Liver (tissue), 9 donors: ENCODE measurements around the gene EXOC4. TPM values are rescaled to one million over a fixed set of nuclear protein-coding genes. Genes with fewer than 3 reads are reported as not detected.

Source experiments
- DNase-seq: peaks from one replicate; pipeline ENCODE4 v3.0.0-alpha.2; 2017; ENCODE audit warnings: low spot score
- H3K27ac ChIP-seq, 2 donors: one replicate each; pipeline ENCODE4 v1.7.0; 2013; ENCODE audit warnings: inconsistent platforms in 2 of 2, low read length in 2 of 2, control low read depth in 1 of 2, low read depth in 1 of 2, mild to moderate bottlenecking in 1 of 2
- H3K27me3 ChIP-seq, 4 donors: one replicate each; pipeline versions ENCODE4 v1.6.1 to v1.7.0; 2013; ENCODE audit warnings: low read length in 3 of 4, inconsistent platforms in 1 of 4, mild to moderate bottlenecking in 1 of 4, moderate library complexity in 1 of 4; ENCODE audit not compliant: control insufficient read depth in 4 of 4, insufficient read depth in 4 of 4
- H3K36me3 ChIP-seq, 4 donors: one replicate each; pipeline versions ENCODE4 v1.6.1 to v1.7.0; 2013; ENCODE audit warnings: low read length in 3 of 4, mild to moderate bottlenecking in 3 of 4, low read depth in 1 of 4, moderate library complexity in 1 of 4; ENCODE audit not compliant: control insufficient read depth in 4 of 4, insufficient read depth in 3 of 4
- H3K4me1 ChIP-seq, 4 donors: one replicate each; pipeline versions ENCODE4 v1.6.1 to v1.7.0; 2013; ENCODE audit warnings: low read length in 3 of 4, mild to moderate bottlenecking in 3 of 4, moderate library complexity in 1 of 4; ENCODE audit not compliant: control insufficient read depth in 4 of 4, insufficient read depth in 4 of 4
- H3K4me3 ChIP-seq, 3 donors: one replicate each; pipeline versions ENCODE4 v1.6.1 to v1.7.0; 2013; ENCODE audit warnings: low read length in 3 of 3, control low read depth in 1 of 3, low read depth in 1 of 3, mild to moderate bottlenecking in 1 of 3
- H3K9ac ChIP-seq, 2 donors: one replicate each; pipeline ENCODE4 v1.7.0; 2013; ENCODE audit warnings: low read length in 2 of 2, mild to moderate bottlenecking in 2 of 2, moderate library complexity in 2 of 2, control low read depth in 1 of 2, low read depth in 1 of 2
- H3K9me3 ChIP-seq, 4 donors: one replicate each; pipeline versions ENCODE4 v1.6.1 to v1.7.0; 2013; ENCODE audit warnings: low read length in 3 of 4; ENCODE audit not compliant: control insufficient read depth in 4 of 4
- EGR1 ChIP-seq, 2 donors: IDR thresholded peaks; 2 replicates each; pipeline ENCODE4 v1.6.1; 2016 to 2018; ENCODE audit warnings: antibody characterized with exemption in 2 of 2, low read depth in 2 of 2
- FOXA1 ChIP-seq: IDR thresholded peaks from 2 replicates; pipeline ENCODE4 v1.6.1; 2016; ENCODE audit warnings: antibody characterized with exemption
- FOXA2 ChIP-seq: IDR thresholded peaks from 2 replicates; pipeline ENCODE4 v1.6.1; 2016; ENCODE audit warnings: antibody characterized with exemption
- GABPA ChIP-seq, 2 donors: IDR thresholded peaks in 1 of 2; conservative IDR thresholded peaks in 1 of 2; 2 replicates each; pipeline ENCODE4 v1.6.1; 2016; ENCODE audit warnings: antibody characterized with exemption in 2 of 2, mild to moderate bottlenecking in 1 of 2, moderate library complexity in 1 of 2
- HNF4A ChIP-seq, 2 donors: conservative IDR thresholded peaks; 2 replicates each; pipeline ENCODE4 v1.6.1; 2016; ENCODE audit warnings: antibody characterized with exemption in 2 of 2, mild to moderate bottlenecking in 2 of 2
- HNF4G ChIP-seq: IDR thresholded peaks from 2 replicates; pipeline ENCODE4 v1.6.1; 2016; ENCODE audit warnings: antibody characterized with exemption
- JUND ChIP-seq, 2 donors: IDR thresholded peaks; 2 replicates each; pipeline ENCODE4 v1.6.1; 2016; ENCODE audit warnings: antibody characterized with exemption in 2 of 2
- NR2F2 ChIP-seq: IDR thresholded peaks from 2 replicates; pipeline ENCODE4 v1.6.1; 2016; ENCODE audit warnings: antibody characterized with exemption
- RAD21 ChIP-seq, 2 donors: IDR thresholded peaks; 2 replicates each; pipeline ENCODE4 v1.6.1; 2016; ENCODE audit warnings: antibody characterized with exemption in 2 of 2, mild to moderate bottlenecking in 2 of 2
- RXRA ChIP-seq, 2 donors: IDR thresholded peaks; 2 replicates each; pipeline ENCODE4 v1.6.1; 2017 to 2018; ENCODE audit warnings: antibody characterized with exemption in 2 of 2, mild to moderate bottlenecking in 1 of 2
- SP1 ChIP-seq: IDR thresholded peaks from 2 replicates; pipeline ENCODE4 v1.6.1; 2018; ENCODE audit warnings: antibody characterized with exemption, mild to moderate bottlenecking
- TAF1 ChIP-seq: conservative IDR thresholded peaks from 2 replicates; pipeline ENCODE4 v1.6.1; 2016; ENCODE audit warnings: antibody characterized with exemption, mild to moderate bottlenecking
- YY1 ChIP-seq: IDR thresholded peaks from 2 replicates; pipeline ENCODE4 v1.6.1; 2016; ENCODE audit warnings: antibody characterized with exemption, mild to moderate bottlenecking
- WGBS: extraction: QIAGEN DNeasy Blood & Tissue Kit; methylation state at CpG from one replicate; pipeline ENCODE4 v1.1.7; 2013; 5-methylcytosine and 5-hydroxymethylcytosine counted together
- polyA plus RNA-seq, 2 donors: library from polyadenylated mRNA; stranded (reverse) in 1 of 2; unstranded in 1 of 2; fragments of 200-250 nt in 1 of 2; fragments of >200 nt in 1 of 2; fragmentation: Nextera tagmentation in 1 of 2; extraction: Ambion mirVana in 1 of 2; gene quantifications; one replicate each; pipeline versions ENCODE4 v1.2.1 to v1.2.3, GENCODE V29; 2013 to 2015
- total RNA-seq, 2 donors: library from RNA; depleted of rRNA; stranded (reverse); fragments of >200 nt; gene quantifications; one replicate each; pipeline ENCODE4 v1.2.3, GENCODE V29; 2014
- TF ChIP-seq, protein P1 (sequence below): IDR thresholded peaks from 2 replicates; pipeline ENCODE4 v1.6.1; 2016; ENCODE audit warnings: antibody characterized with exemption
- TF ChIP-seq, protein P2 (sequence below): IDR thresholded peaks from 2 replicates; pipeline ENCODE4 v1.6.1; 2016; ENCODE audit warnings: antibody characterized with exemption, mild to moderate bottlenecking
- TF ChIP-seq, protein P3 (sequence below): IDR thresholded peaks from 2 replicates; pipeline ENCODE4 v1.6.1; 2016; ENCODE audit warnings: antibody characterized with exemption
- TF ChIP-seq, protein P4 (sequence below): fragments of 150-350 bp; IDR thresholded peaks from 2 replicates; pipeline ENCODE4 v1.5.1; 2017; ENCODE audit warnings: improper control_type of control experiment, low read depth, low read length; ENCODE audit not compliant: missing input control
- TF ChIP-seq, protein P5 (sequence below): IDR thresholded peaks from 2 replicates; pipeline ENCODE4 v1.6.1; 2016; ENCODE audit warnings: antibody characterized with exemption
- donor health status: healthy.
- donor health status: healthy.
- donor health status: healthy.
- donor health status: healthy.
- donor health status: healthy.

The EXOC4 gene
- total and polyA plus RNA-seq, 4 donors, result 9.5 to 55.9 (median 23.6) TPM

DNA sequence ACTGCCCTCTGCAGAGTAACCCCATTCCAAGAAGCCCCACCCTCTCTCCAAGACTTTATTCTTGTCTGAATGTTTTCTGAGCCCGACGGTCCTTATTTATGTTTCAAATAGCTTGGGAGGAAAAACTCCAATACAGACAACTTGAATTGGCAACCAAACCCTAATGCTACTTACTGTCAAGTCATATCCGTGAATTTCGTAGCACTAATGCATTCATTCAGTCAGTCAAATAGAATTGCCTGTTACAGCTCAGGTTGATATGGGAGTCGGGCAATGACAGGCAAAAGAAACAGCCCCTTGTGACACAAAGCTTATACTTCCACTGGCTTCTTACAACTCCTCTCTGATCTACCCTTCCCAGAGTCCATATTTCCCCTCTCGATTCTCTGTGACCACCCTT lies 815.8 kb downstream of the EXOC4 start:
- Histone ChIP-seq H3K9me3 (no peaks in the 10 kb centered on the region), H3K9ac (no peak overlapping the region), H3K4me3 (no peak overlapping the region), H3K27me3 (no peaks in the 10 kb centered on the region), H3K4me1 (no peaks in the 10 kb centered on the region), H3K36me3 (no peaks in the 10 kb centered on the region), H3K27ac (no peak overlapping the region)
- TF ChIP-seq FOXA2, result no peak
- TF ChIP-seq HNF4A (conservative IDR thresholded peaks at IDR 0.05), result no peak
- TF ChIP-seq SP1, result no peak
- no peak for TF ChIP-seq FOXA1
- TF ChIP-seq JUND (IDR thresholded peaks at IDR 0.05), result no peak
- TF ChIP-seq TAF1, result no peak
- TF ChIP-seq, protein P1, sequence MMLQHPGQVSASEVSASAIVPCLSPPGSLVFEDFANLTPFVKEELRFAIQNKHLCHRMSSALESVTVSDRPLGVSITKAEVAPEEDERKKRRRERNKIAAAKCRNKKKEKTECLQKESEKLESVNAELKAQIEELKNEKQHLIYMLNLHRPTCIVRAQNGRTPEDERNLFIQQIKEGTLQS, result no peak
- TF ChIP-seq EGR1 (IDR thresholded peaks at IDR 0.05; ENCODE audit: low read depth in 2 of 2), result no peak
- TF ChIP-seq GABPA (IDR thresholded peaks at IDR 0.05 in 1 of 2, conservative IDR thresholded peaks at IDR 0.05 in 1 of 2), result no peak
- no peak for TF ChIP-seq NR2F2
- TF ChIP-seq, protein P2, sequence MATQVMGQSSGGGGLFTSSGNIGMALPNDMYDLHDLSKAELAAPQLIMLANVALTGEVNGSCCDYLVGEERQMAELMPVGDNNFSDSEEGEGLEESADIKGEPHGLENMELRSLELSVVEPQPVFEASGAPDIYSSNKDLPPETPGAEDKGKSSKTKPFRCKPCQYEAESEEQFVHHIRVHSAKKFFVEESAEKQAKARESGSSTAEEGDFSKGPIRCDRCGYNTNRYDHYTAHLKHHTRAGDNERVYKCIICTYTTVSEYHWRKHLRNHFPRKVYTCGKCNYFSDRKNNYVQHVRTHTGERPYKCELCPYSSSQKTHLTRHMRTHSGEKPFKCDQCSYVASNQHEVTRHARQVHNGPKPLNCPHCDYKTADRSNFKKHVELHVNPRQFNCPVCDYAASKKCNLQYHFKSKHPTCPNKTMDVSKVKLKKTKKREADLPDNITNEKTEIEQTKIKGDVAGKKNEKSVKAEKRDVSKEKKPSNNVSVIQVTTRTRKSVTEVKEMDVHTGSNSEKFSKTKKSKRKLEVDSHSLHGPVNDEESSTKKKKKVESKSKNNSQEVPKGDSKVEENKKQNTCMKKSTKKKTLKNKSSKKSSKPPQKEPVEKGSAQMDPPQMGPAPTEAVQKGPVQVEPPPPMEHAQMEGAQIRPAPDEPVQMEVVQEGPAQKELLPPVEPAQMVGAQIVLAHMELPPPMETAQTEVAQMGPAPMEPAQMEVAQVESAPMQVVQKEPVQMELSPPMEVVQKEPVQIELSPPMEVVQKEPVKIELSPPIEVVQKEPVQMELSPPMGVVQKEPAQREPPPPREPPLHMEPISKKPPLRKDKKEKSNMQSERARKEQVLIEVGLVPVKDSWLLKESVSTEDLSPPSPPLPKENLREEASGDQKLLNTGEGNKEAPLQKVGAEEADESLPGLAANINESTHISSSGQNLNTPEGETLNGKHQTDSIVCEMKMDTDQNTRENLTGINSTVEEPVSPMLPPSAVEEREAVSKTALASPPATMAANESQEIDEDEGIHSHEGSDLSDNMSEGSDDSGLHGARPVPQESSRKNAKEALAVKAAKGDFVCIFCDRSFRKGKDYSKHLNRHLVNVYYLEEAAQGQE, result no peak
- TF ChIP-seq, protein P3, sequence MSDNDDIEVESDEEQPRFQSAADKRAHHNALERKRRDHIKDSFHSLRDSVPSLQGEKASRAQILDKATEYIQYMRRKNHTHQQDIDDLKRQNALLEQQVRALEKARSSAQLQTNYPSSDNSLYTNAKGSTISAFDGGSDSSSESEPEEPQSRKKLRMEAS, result no peak
- TF ChIP-seq, protein P4, sequence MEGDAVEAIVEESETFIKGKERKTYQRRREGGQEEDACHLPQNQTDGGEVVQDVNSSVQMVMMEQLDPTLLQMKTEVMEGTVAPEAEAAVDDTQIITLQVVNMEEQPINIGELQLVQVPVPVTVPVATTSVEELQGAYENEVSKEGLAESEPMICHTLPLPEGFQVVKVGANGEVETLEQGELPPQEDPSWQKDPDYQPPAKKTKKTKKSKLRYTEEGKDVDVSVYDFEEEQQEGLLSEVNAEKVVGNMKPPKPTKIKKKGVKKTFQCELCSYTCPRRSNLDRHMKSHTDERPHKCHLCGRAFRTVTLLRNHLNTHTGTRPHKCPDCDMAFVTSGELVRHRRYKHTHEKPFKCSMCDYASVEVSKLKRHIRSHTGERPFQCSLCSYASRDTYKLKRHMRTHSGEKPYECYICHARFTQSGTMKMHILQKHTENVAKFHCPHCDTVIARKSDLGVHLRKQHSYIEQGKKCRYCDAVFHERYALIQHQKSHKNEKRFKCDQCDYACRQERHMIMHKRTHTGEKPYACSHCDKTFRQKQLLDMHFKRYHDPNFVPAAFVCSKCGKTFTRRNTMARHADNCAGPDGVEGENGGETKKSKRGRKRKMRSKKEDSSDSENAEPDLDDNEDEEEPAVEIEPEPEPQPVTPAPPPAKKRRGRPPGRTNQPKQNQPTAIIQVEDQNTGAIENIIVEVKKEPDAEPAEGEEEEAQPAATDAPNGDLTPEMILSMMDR, result no peak
- TF ChIP-seq YY1, result no peak
- TF ChIP-seq HNF4G, result no peak
- TF ChIP-seq, protein P5, sequence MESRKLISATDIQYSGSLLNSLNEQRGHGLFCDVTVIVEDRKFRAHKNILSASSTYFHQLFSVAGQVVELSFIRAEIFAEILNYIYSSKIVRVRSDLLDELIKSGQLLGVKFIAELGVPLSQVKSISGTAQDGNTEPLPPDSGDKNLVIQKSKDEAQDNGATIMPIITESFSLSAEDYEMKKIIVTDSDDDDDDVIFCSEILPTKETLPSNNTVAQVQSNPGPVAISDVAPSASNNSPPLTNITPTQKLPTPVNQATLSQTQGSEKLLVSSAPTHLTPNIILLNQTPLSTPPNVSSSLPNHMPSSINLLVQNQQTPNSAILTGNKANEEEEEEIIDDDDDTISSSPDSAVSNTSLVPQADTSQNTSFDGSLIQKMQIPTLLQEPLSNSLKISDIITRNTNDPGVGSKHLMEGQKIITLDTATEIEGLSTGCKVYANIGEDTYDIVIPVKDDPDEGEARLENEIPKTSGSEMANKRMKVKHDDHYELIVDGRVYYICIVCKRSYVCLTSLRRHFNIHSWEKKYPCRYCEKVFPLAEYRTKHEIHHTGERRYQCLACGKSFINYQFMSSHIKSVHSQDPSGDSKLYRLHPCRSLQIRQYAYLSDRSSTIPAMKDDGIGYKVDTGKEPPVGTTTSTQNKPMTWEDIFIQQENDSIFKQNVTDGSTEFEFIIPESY, result no peak
- TF ChIP-seq RXRA (IDR thresholded peaks at IDR 0.05), result no peak
- no peak for TF ChIP-seq RAD21 (IDR thresholded peaks at IDR 0.05)
- no peak for DNase-seq
- 96% methylated on average over 6 of the region's 6 CpGs for WGBS
